Thyroid gland (tissue), 4 donors: Measurements from ENCODE around the gene SPRN.

Source experiments
- POLR2A ChIP-seq, 2 donors: fragments of 450-650 bp; IDR thresholded peaks; one replicate each; pipeline ENCODE4 v1.6.1; 2017; ENCODE audit warnings: antibody characterized with exemption in 2 of 2, mild to moderate bottlenecking in 2 of 2, moderate library complexity in 1 of 2
- TF ChIP-seq, protein P1 (sequence below), 6 experiments: fragments of 200-600 bp in 3 of 6; fragments of 450-650 bp in 3 of 6; sonication (generic) in 3 of 6; IDR thresholded peaks; one replicate each; pipeline ENCODE4 v1.5.1; 2016 to 2019; ENCODE audit warnings: antibody characterized with exemption in 6 of 6, mild to moderate bottlenecking in 2 of 6, inconsistent platforms in 1 of 6, moderate library complexity in 1 of 6

DNA sequence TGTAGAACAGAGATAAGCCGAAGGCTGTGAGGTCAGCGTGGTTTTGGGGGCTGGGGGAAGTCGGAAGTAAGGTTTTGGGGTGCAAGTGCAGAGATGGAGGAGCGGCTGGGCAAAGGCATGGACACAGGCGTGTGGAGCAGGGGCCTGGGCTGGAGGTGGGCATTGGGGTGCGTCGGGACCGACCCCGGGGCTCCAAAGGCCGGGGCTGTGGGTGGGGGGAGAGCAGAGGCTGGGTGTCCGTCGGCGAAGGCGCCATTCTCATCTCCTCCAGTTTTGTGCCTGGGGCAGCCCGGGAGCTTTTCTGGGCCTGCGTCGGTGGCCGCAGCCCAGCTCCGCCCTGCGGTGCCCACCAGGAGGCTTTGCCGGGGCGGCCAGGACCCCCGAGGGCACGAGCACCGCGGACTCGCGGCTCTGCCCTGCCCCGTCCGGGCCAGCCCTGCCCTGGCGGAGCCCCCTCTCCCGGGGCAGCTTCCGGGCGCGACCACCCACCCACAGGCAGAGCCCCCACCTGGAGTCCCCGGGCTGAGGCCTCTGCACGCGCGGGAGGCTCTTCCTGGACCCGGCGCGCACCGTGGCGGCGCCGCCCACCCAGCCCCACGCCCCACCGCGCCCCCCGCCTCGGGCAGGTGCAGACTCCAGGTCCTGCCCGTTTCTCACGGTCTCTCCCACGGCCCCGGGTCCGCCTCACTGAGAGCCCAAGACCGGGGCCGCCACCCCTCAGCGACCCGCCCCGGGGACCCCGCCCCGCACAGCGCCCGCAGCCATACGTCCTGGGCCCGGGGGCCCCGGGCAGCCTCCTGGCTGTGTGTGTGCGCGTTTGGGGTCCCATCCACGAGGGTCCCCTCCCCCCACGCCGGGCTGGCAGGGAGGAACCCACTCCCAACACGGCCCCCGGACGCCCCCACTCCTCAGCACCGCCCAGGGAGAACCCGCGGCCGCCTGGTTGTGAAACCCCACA lies 21.6 kb upstream of the SPRN start:
- TF ChIP-seq POLR2A (IDR thresholded peaks at IDR 0.05) = no peak
- TF ChIP-seq, protein P1, sequence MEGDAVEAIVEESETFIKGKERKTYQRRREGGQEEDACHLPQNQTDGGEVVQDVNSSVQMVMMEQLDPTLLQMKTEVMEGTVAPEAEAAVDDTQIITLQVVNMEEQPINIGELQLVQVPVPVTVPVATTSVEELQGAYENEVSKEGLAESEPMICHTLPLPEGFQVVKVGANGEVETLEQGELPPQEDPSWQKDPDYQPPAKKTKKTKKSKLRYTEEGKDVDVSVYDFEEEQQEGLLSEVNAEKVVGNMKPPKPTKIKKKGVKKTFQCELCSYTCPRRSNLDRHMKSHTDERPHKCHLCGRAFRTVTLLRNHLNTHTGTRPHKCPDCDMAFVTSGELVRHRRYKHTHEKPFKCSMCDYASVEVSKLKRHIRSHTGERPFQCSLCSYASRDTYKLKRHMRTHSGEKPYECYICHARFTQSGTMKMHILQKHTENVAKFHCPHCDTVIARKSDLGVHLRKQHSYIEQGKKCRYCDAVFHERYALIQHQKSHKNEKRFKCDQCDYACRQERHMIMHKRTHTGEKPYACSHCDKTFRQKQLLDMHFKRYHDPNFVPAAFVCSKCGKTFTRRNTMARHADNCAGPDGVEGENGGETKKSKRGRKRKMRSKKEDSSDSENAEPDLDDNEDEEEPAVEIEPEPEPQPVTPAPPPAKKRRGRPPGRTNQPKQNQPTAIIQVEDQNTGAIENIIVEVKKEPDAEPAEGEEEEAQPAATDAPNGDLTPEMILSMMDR (IDR thresholded peaks at IDR 0.05) = no peak
